T-cell (primary cell): ENCODE results near the gene BCORL1. TPM values are rescaled to one million over a fixed set of nuclear protein-coding genes. Genes with fewer than 3 reads are reported as not detected.

Experiments
- ATAC-seq, 4 experiments: fragments of 200-7000 bp in 3 of 4; fragments of 150-1000 bp in 1 of 4; cut with Tn5 transposase; replicated peaks in 1 of 4; 1 replicate in 3 of 4; 2 replicates in 1 of 4; pipeline ENCODE4 v1.10.0; 2021; ENCODE audit warnings: moderate library complexity in 3 of 4, mild to moderate bottlenecking in 2 of 4, moderate number of reproducible peaks in 1 of 4
- CTCF ChIA-PET, 2 donors: fragments of 300-600 bp; sonication (Branson Sonifier 250); formaldehyde crosslinking; loops; one replicate each; lab custom pipeline; 2022; ENCODE audit warnings: antibody characterized with exemption in 2 of 2; lab: Charles Lee
- POLR2A ChIA-PET, 2 donors: fragments of 300-600 bp; sonication (Branson Sonifier 250); formaldehyde crosslinking; loops; one replicate each; lab custom pipeline; 2022; ENCODE audit warnings: antibody characterized with exemption in 2 of 2; lab: Charles Lee
- DNase-seq, 35 experiments: peaks; one replicate each; pipeline versions ENCODE4 v3.0.0 to v3.0.0-alpha.2; 2013 to 2023
- H3K27ac ChIP-seq: one replicate; pipeline ENCODE4 v1.5.1; 2013; ENCODE audit warnings: low read length
- H3K27me3 ChIP-seq, 2 experiments: replicated peaks in 1 of 2; 1 replicate in 1 of 2; 2 replicates in 1 of 2; pipeline versions ENCODE4 v1.6.1 to v1.7.0; 2013; ENCODE audit warnings: low read length in 1 of 2, mixed read lengths in 1 of 2; ENCODE audit not compliant: control insufficient read depth in 2 of 2, insufficient read depth in 2 of 2; ENCODE audit errors: extremely low read depth in 1 of 2
- H3K36me3 ChIP-seq, 2 donors: 1 replicate in 1 of 2; 2 replicates in 1 of 2; pipeline versions ENCODE4 v1.6.1 to v1.7.0; 2013; ENCODE audit warnings: low read length in 1 of 2; ENCODE audit not compliant: control insufficient read depth in 2 of 2, insufficient read depth in 1 of 2; ENCODE audit errors: extremely low read depth in 1 of 2
- H3K4me1 ChIP-seq, 2 experiments: 1 replicate in 1 of 2; 2 replicates in 1 of 2; pipeline versions ENCODE4 v1.6.1 to v1.7.0; 2013; ENCODE audit warnings: low read length in 2 of 2, mixed read lengths in 1 of 2; ENCODE audit not compliant: insufficient read depth in 2 of 2, control insufficient read depth in 1 of 2; ENCODE audit errors: extremely low read depth in 1 of 2
- H3K4me3 ChIP-seq, 2 donors: 1 replicate in 1 of 2; 2 replicates in 1 of 2; pipeline versions ENCODE4 v1.5.1 to v1.7.0; 2013; ENCODE audit warnings: mild to moderate bottlenecking in 2 of 2, low read length in 1 of 2, moderate library complexity in 1 of 2; ENCODE audit not compliant: control insufficient read depth in 1 of 2; ENCODE audit errors: extremely low read depth in 1 of 2
- H3K9me3 ChIP-seq: 2 replicates; pipeline ENCODE4 v1.7.0; 2013
- H3K27ac Mint-ChIP-seq, 2 donors: one replicate each; pipeline ENCODE4 v1.8.0; 2020 to 2021; ENCODE audit warnings: mild to moderate bottlenecking in 2 of 2, mixed read lengths in 2 of 2
- H3K27me3 Mint-ChIP-seq, 2 donors: one replicate each; pipeline ENCODE4 v1.8.0; 2021 to 2022; ENCODE audit warnings: mixed read lengths in 2 of 2
- H3K36me3 Mint-ChIP-seq: one replicate; pipeline ENCODE4 v1.8.0; 2021; ENCODE audit warnings: mixed read lengths
- H3K4me1 Mint-ChIP-seq, 3 donors: one replicate each; pipeline ENCODE4 v1.8.0; 2020 to 2022; ENCODE audit warnings: mixed read lengths in 3 of 3, mild to moderate bottlenecking in 1 of 3
- H3K4me3 Mint-ChIP-seq, 3 donors: one replicate each; pipeline ENCODE4 v1.8.0; 2020 to 2022; ENCODE audit warnings: mild to moderate bottlenecking in 3 of 3, mixed read lengths in 3 of 3, moderate library complexity in 3 of 3
- H3K9me3 Mint-ChIP-seq, 3 donors: one replicate each; pipeline ENCODE4 v1.8.0; 2020 to 2022; ENCODE audit warnings: mixed read lengths in 3 of 3
- WGBS: methylation state at CpG from one replicate; pipeline ENCODE4 v1.1.5; 2013; ENCODE audit warnings: missing lambda C conversion rate; ENCODE audit not compliant: insufficient coverage; 5-methylcytosine and 5-hydroxymethylcytosine counted together
- total RNA-seq, 35 experiments: library from RNA in 6 of 35; stranded (reverse) in 6 of 35; fragments of 120-200 nt in 1 of 35; gene quantifications; one replicate each; pipeline versions ENCODE4 v1.2.1 to v1.2.4 and lab custom pipeline; 2013 to 2026

BCORL1 gene
- total RNA-seq, 5 donors from 2014 or later (not counting 1 experiment from before 2014, with no cell fraction given) = 8.7 to 13.5 (median 12.3) TPM

- no peak overlapping the region for H3K27ac Mint-ChIP-seq
- H3K9me3 Mint-ChIP-seq = no peaks in the 10 kb centered on the region
- DNase-seq (no peak), ATAC-seq (peak in 1 of 4 experiments; percentile 15)
- ChIA-PET CTCF (interaction anchor here in 1 of 2 donors (0.7 kb wide), 1 partner anchor 13 kb away, joined by 3 read pairs; no protein-coding TSS in a partner anchor), POLR2A (no interaction called here)
- H3K36me3 ChIP-seq = no peaks in the 10 kb centered on the region
- no peaks in the 10 kb centered on the region for H3K27me3 ChIP-seq
- H3K9me3 ChIP-seq = no peaks in the 10 kb centered on the region
- no peaks in the 10 kb centered on the region for H3K27me3 Mint-ChIP-seq
- 17% methylated on average over 1 of the region's 4 CpGs for WGBS
- peaks cover 0 to 5% of the 10 kb centered on the region in 2 experiments for H3K4me1 ChIP-seq
- H3K4me3 Mint-ChIP-seq = no peak overlapping the region
- no peak overlapping the region for H3K4me3 ChIP-seq
- H3K27ac ChIP-seq = no peak overlapping the region
- peaks cover 11 to 14% (median 13%) of the 10 kb centered on the region in 3 donors for H3K4me1 Mint-ChIP-seq
- no peaks in the 10 kb centered on the region for H3K36me3 Mint-ChIP-seq
Measured at GRCh38 chrX:129938081-129938480, 44.4 kb upstream of the BCORL1 start.

GRCh38 chrX:129939986-129940385, 42.4 kb upstream of the BCORL1 start:
- no peaks in the 10 kb centered on the region for H3K36me3 ChIP-seq
- Mint-ChIP-seq H3K27ac (no peak overlapping the region), H3K4me1 (peaks cover 10 to 14% (median 11%) of the 10 kb centered on the region in 3 donors), H3K36me3 (no peaks in the 10 kb centered on the region), H3K4me3 (no peak overlapping the region), H3K9me3 (no peaks in the 10 kb centered on the region), H3K27me3 (peaks cover 2 to 4% of the 10 kb centered on the region in 2 donors)
- ChIA-PET CTCF (no interaction called here), POLR2A (no interaction called here)
- ATAC-seq = no peak
- H3K4me1 ChIP-seq = peaks cover 0 to 5% of the 10 kb centered on the region in 2 experiments
- H3K27me3 ChIP-seq = no peaks in the 10 kb centered on the region
- DNase-seq = no peak
- no peak overlapping the region for H3K27ac ChIP-seq
- H3K9me3 ChIP-seq = no peaks in the 10 kb centered on the region
- WGBS = 81% methylated on average over 4 of the region's 8 CpGs
- H3K4me3 ChIP-seq = no peak overlapping the region

GRCh38 chrX:129940721-129941120, 41.7 kb upstream of the BCORL1 start:
- Histone ChIP-seq H3K27ac (no peak overlapping the region), H3K4me1 (peaks cover 0 to 5% of the 10 kb centered on the region in 2 experiments), H3K9me3 (no peaks in the 10 kb centered on the region), H3K4me3 (no peak overlapping the region), H3K36me3 (no peaks in the 10 kb centered on the region), H3K27me3 (no peaks in the 10 kb centered on the region)
- H3K27ac Mint-ChIP-seq = no peak overlapping the region
- no peaks in the 10 kb centered on the region for H3K9me3 Mint-ChIP-seq
- no peaks in the 10 kb centered on the region for H3K36me3 Mint-ChIP-seq
- H3K4me1 Mint-ChIP-seq = peaks cover 10 to 14% (median 11%) of the 10 kb centered on the region in 3 donors
- POLR2A ChIA-PET = interaction anchor here in 1 of 2 donors (0.6 kb wide), 1 partner anchor 38 kb away, joined by 3 read pairs; no protein-coding TSS in a partner anchor
- ATAC-seq (no peak), DNase-seq (no peak)
- no peak overlapping the region for H3K4me3 Mint-ChIP-seq
- no CpG with 5 or more reads among the region's 2 CpGs for whole genome bisulfite sequencing
- CTCF ChIA-PET = interaction anchor here in 1 of 2 donors (0.6 kb wide), 1 partner anchor 68 kb away, joined by 4 read pairs; no protein-coding TSS in a partner anchor
- peaks cover 2 to 4% of the 10 kb centered on the region in 2 donors for H3K27me3 Mint-ChIP-seq

- no peaks in the 10 kb centered on the region for H3K9me3 Mint-ChIP-seq
- H3K36me3 ChIP-seq = no peaks in the 10 kb centered on the region
- no peak overlapping the region for H3K4me3 Mint-ChIP-seq
- H3K9me3 ChIP-seq = no peaks in the 10 kb centered on the region
- no peak for DNase-seq
- ChIA-PET POLR2A (interaction anchor here (0.6 to 0.7 kb wide), 2 partner anchors 63 to 170 kb away, joined by 3 to 5 read pairs; no protein-coding TSS in a partner anchor), CTCF (no interaction called here)
- no peaks in the 10 kb centered on the region for H3K4me1 Mint-ChIP-seq
- no peaks in the 10 kb centered on the region for H3K4me1 ChIP-seq
- H3K27me3 ChIP-seq = no peaks in the 10 kb centered on the region
- H3K27ac Mint-ChIP-seq = no peak overlapping the region
- H3K4me3 ChIP-seq = no peak overlapping the region
- H3K27ac ChIP-seq = no peak overlapping the region
- ATAC-seq = no peak
- H3K36me3 Mint-ChIP-seq = no peaks in the 10 kb centered on the region
- H3K27me3 Mint-ChIP-seq = peaks cover 2 to 4% of the 10 kb centered on the region in 2 donors
- no CpG with 5 or more reads among the region's 1 CpG for WGBS
Measured at GRCh38 chrX:129945131-129945530, 37.3 kb upstream of the BCORL1 start.

GRCh38 chrX:129953334-129953648, 29.1 kb upstream of the BCORL1 start:
- H3K27ac ChIP-seq = peak overlapping the region; percentile 47
- no peaks in the 10 kb centered on the region for H3K9me3 ChIP-seq
- no peak for ATAC-seq
- H3K9me3 Mint-ChIP-seq = no peaks in the 10 kb centered on the region
- peaks cover 2 to 5% of the 10 kb centered on the region in 2 donors for H3K27me3 Mint-ChIP-seq
- H3K4me3 ChIP-seq = peak overlapping the region in 1 of 2 donors; percentile 49
- ChIA-PET POLR2A (no interaction called here), CTCF (interaction anchor here in 1 of 2 donors (0.6 to 1.0 kb wide), 2 partner anchors 23 to 28 kb away, joined by 3 read pairs; no protein-coding TSS in a partner anchor)
- H3K27me3 ChIP-seq = no peaks in the 10 kb centered on the region
- peak overlapping the region; percentile 46 to 66 for H3K27ac Mint-ChIP-seq
- peaks cover 7 to 22% (median 15%) of the 10 kb centered on the region in 3 donors for H3K4me1 Mint-ChIP-seq
- peak overlapping the region; percentile 49 to 77 (median 71) for H3K4me3 Mint-ChIP-seq
- peaks cover 0 to 31% of the 10 kb centered on the region in 2 experiments for H3K4me1 ChIP-seq
- no peaks in the 10 kb centered on the region for H3K36me3 ChIP-seq
- WGBS = 5% methylated on average over 17 of the region's 18 CpGs
- H3K36me3 Mint-ChIP-seq = no peaks in the 10 kb centered on the region
- DNase-seq = peak in 1 of 35 experiments; percentile 10

- CTCF ChIA-PET = interaction anchor here in 1 of 2 donors (0.6 to 1.0 kb wide), 2 partner anchors 23 to 28 kb away, joined by 3 read pairs; no protein-coding TSS in a partner anchor
- no CpG with 5 or more reads among the region's 4 CpGs for WGBS
- peaks cover 2 to 5% of the 10 kb centered on the region in 2 donors for H3K27me3 Mint-ChIP-seq
- peak overlapping the region; percentile 49 to 77 (median 71) for H3K4me3 Mint-ChIP-seq
- H3K4me1 ChIP-seq = peaks cover 0 to 31% of the 10 kb centered on the region in 2 experiments
- no peak overlapping the region for H3K27ac ChIP-seq
- H3K9me3 ChIP-seq = no peaks in the 10 kb centered on the region
- ATAC-seq (no peak), DNase-seq (no peak)
- H3K27me3 ChIP-seq = no peaks in the 10 kb centered on the region
- no peaks in the 10 kb centered on the region for H3K36me3 Mint-ChIP-seq
- H3K4me3 ChIP-seq = no peak overlapping the region
- no peaks in the 10 kb centered on the region for H3K9me3 Mint-ChIP-seq
- H3K4me1 Mint-ChIP-seq = peaks cover 7 to 27% (median 15%) of the 10 kb centered on the region in 3 donors
- POLR2A ChIA-PET = no interaction called here
- no peaks in the 10 kb centered on the region for H3K36me3 ChIP-seq
- H3K27ac Mint-ChIP-seq = peak overlapping the region; percentile 19 to 66
Measured at GRCh38 chrX:129953881-129954280, 28.6 kb upstream of the BCORL1 start.
